ENCODE data around the gene KCNK16. TPM values are rescaled to one million over a fixed set of nuclear protein-coding genes. Genes with fewer than 3 reads are reported as not detected.

KCNK16 gene
- total RNA-seq, 2 experiments from 2014 or later = not detected

GRCh38 chr6:39273406-39273821 is 49.1 kb downstream of the KCNK16 start:
- no peaks in the 10 kb centered on the region for H3K4me1 Mint-ChIP-seq
- H3K36me3 Mint-ChIP-seq = no peaks in the 10 kb centered on the region
- CTCF ChIA-PET = interaction anchor here (1.5 kb wide), 1 partner anchor 9 kb away, joined by 3 read pairs; no protein-coding TSS in a partner anchor
- DNase-seq (no peak), ATAC-seq (no peak)
- no peaks in the 10 kb centered on the region for H3K9me3 Mint-ChIP-seq (ENCODE audit: low read depth)
- peaks cover 5% of the 10 kb centered on the region for H3K27me3 Mint-ChIP-seq
- no peak overlapping the region for H3K4me3 Mint-ChIP-seq
- H3K27ac Mint-ChIP-seq = no peak overlapping the region

GRCh38 chr6:39269961-39270360 is 52.5 kb downstream of the KCNK16 start:
- DNase-seq (no peak), ATAC-seq (no peak)
- Mint-ChIP-seq H3K4me1 (peaks cover 3% of the 10 kb centered on the region), H3K27me3 (no peaks in the 10 kb centered on the region), H3K9me3 (ENCODE audit: low read depth) (no peaks in the 10 kb centered on the region), H3K4me3 (no peak overlapping the region), H3K27ac (no peak overlapping the region), H3K36me3 (no peaks in the 10 kb centered on the region)
- CTCF ChIA-PET = no interaction called here

- H3K4me3 Mint-ChIP-seq = no peak overlapping the region
- DNase-seq (no peak), ATAC-seq (no peak)
- H3K9me3 Mint-ChIP-seq (ENCODE audit: low read depth) = no peaks in the 10 kb centered on the region
- no peak overlapping the region for H3K27ac Mint-ChIP-seq
- CTCF ChIA-PET = no interaction called here
- H3K27me3 Mint-ChIP-seq = no peaks in the 10 kb centered on the region
- no peaks in the 10 kb centered on the region for H3K36me3 Mint-ChIP-seq
- peaks cover 5% of the 10 kb centered on the region for H3K4me1 Mint-ChIP-seq
Measured at GRCh38 chr6:39268721-39269120, 53.8 kb downstream of the KCNK16 start.

DNA sequence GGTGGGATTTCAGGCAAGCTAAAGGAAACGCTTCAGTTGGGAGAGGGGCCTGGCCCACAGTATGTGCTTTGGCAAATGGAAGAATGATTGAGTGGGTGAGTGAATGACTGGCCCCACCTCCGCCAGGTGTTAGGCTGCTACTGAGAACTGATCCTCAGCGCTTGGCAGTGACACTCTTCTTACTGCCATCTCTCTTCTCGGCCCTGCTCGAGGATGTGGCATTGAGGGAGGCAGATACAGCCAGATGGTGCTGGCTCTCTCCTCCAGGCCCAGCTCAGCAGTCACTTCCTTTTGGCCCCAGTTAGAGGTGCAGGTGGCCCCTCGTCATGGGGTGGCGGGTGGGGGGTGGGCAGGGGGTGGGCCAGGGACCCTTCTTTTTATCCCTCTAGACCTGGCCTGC is 54.3 kb downstream of the KCNK16 start:
- Mint-ChIP-seq H3K27me3 (no peaks in the 10 kb centered on the region), H3K4me3 (no peak overlapping the region), H3K4me1 (peaks cover 9% of the 10 kb centered on the region), H3K9me3 (ENCODE audit: low read depth) (no peaks in the 10 kb centered on the region), H3K36me3 (no peaks in the 10 kb centered on the region), H3K27ac (no peak overlapping the region)
- ATAC-seq (no peak), DNase-seq (no peak)
- CTCF ChIA-PET = no interaction called here

DNA sequence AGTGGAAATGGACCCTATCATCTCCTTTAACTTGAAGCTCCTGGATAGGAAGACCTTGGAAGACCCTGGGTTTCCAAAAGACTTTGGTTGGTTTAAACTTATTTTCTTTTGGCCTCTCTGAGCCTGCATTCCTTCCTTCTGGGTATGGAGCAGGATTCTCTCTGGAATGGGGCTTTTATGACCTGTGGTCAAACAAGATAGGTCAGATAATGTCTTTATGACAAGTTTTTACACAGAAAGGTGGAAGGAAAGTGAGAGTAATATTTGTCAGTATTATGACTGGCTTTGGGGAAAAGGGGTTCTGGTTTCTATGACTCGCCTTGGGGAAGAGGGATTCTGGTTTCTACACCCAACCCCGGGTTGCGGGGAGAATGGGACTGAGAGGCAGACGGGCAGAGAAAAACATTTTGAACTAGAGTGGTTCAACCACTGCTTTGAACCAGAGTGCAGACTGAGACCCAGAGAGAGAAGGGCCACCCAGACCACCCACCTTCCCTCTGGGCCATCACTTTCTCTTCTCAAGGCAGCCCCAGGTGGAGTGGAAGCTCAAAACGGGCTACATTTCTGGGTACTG is 55.6 kb downstream of the KCNK16 start:
- CTCF ChIA-PET = no interaction called here

DNA sequence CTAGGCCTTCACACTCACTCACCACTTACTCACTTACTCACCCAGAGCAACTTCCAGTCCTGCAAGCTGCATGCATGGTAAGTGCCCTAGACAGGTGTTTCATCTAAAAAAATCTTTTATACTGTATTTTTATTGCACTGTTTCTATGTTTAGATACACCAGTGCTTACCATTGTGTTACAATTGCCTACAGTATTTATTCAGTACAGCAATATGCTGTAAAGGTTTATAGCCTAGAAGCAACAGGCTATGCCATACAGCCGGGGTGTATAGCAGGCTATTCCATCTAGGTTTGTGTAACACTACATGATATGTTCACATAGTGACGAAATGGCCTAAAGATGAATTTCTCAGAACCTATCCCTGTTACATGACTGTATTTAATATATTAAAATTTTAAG is 56.1 kb downstream of the KCNK16 start:
- Mint-ChIP-seq H3K9me3 (ENCODE audit: low read depth) (no peaks in the 10 kb centered on the region), H3K27me3 (peaks cover 3% of the 10 kb centered on the region), H3K27ac (no peak overlapping the region), H3K4me1 (peaks cover 11% of the 10 kb centered on the region), H3K36me3 (no peaks in the 10 kb centered on the region), H3K4me3 (no peak overlapping the region)
- ATAC-seq = no peak
- DNase-seq = no peak
- CTCF ChIA-PET = no interaction called here

More for the DNA sequence above, 55.6 kb downstream of the KCNK16 start:
- DNase-seq (no peak), ATAC-seq (no peak)
- H3K4me3 Mint-ChIP-seq = no peak overlapping the region
- H3K36me3 Mint-ChIP-seq = no peaks in the 10 kb centered on the region
- H3K9me3 Mint-ChIP-seq (ENCODE audit: low read depth) = no peaks in the 10 kb centered on the region
- no peak overlapping the region for H3K27ac Mint-ChIP-seq
- peaks cover 3% of the 10 kb centered on the region for H3K27me3 Mint-ChIP-seq
- peaks cover 11% of the 10 kb centered on the region for H3K4me1 Mint-ChIP-seq

Other genes starting within 250 kb of the KCNK16 start
- gene SAYSD1, start 207.5 kb downstream of the KCNK16 start, total RNA-seq = 10 to 100 TPM in 1 of 2 experiments, 1 to 10 TPM in 1; 9.1 to 11.4 TPM
- 10 to 100 TPM; 19.1 to 30.8 TPM for gene KCNK5, start 93.2 kb downstream of the KCNK16 start, total RNA-seq
- gene KCNK17, start 8.3 kb downstream of the KCNK16 start, total RNA-seq = not detected